Endodermal cell (in vitro differentiated cells): ENCODE data around the gene OTOF. TPM values are rescaled to one million over a fixed set of nuclear protein-coding genes. Genes with fewer than 3 reads are reported as not detected.

Experiments
- DNase-seq: peaks from one replicate; pipeline ENCODE4 v3.0.0-alpha.2; 2017
- H3K27ac ChIP-seq: 2 replicates; pipeline ENCODE4 v1.5.1; 2013; ENCODE audit warnings: mild to moderate bottlenecking, low read depth, low read length, moderate library complexity
- H3K27me3 ChIP-seq: 2 replicates; pipeline ENCODE4 v1.6.1; 2013; ENCODE audit warnings: mild to moderate bottlenecking, low read length, moderate library complexity; ENCODE audit not compliant: insufficient read depth, control insufficient read depth, poor library complexity, severe bottlenecking
- H3K36me3 ChIP-seq: 2 replicates; pipeline ENCODE4 v1.7.0; 2013; ENCODE audit warnings: mild to moderate bottlenecking, low read length, moderate library complexity; ENCODE audit not compliant: control insufficient read depth, insufficient read depth
- H3K4me1 ChIP-seq: one replicate; pipeline ENCODE4 v1.7.0; 2013; ENCODE audit warnings: low read length; ENCODE audit not compliant: control insufficient read depth, insufficient read depth
- H3K4me3 ChIP-seq: 2 replicates; pipeline ENCODE4 v1.5.1; 2013; ENCODE audit warnings: mild to moderate bottlenecking, low read length, moderate library complexity
- H3K9ac ChIP-seq: 2 replicates; pipeline ENCODE4 v1.6.1; 2013; ENCODE audit warnings: mild to moderate bottlenecking, low read length, moderate library complexity; ENCODE audit not compliant: poor library complexity, severe bottlenecking; ENCODE audit errors: extremely low read depth
- H3K9me3 ChIP-seq: 2 replicates; pipeline ENCODE4 v1.6.1; 2013; ENCODE audit warnings: mild to moderate bottlenecking, low read length, moderate library complexity; ENCODE audit not compliant: control insufficient read depth
- H3K27ac Mint-ChIP-seq: 2 replicates; pipeline ENCODE4 v1.8.0; 2020; ENCODE audit warnings: mixed read lengths
- H3K27me3 Mint-ChIP-seq: 2 replicates; pipeline ENCODE4 v1.8.0; 2021; ENCODE audit warnings: mild to moderate bottlenecking, mixed read lengths; ENCODE audit not compliant: insufficient read depth
- H3K36me3 Mint-ChIP-seq: 2 replicates; pipeline ENCODE4 v1.8.0; 2020; ENCODE audit warnings: low read depth, mixed read lengths
- H3K4me1 Mint-ChIP-seq: 2 replicates; pipeline ENCODE4 v1.8.0; 2020; ENCODE audit warnings: mixed read lengths
- H3K4me3 Mint-ChIP-seq: 2 replicates; pipeline ENCODE4 v1.8.0; 2020; ENCODE audit warnings: mild to moderate bottlenecking, moderate library complexity, mixed read lengths
- H3K9me3 Mint-ChIP-seq: 2 replicates; pipeline ENCODE4 v1.8.0; 2020; ENCODE audit warnings: mild to moderate bottlenecking, mixed read lengths
- WGBS, 2 experiments: methylation state at CpG; one replicate each; pipeline versions ENCODE4 v1.1.5 to v1.1.7; 2013; ENCODE audit warnings: missing lambda C conversion rate in 2 of 2, mixed read lengths in 1 of 2; ENCODE audit not compliant: insufficient coverage in 1 of 2, insufficient read length in 1 of 2; 5-methylcytosine and 5-hydroxymethylcytosine counted together
- total RNA-seq, 2 donors: library from RNA; stranded (reverse); fragmentation: NEBNext Ultra II Directional in 1 of 2; extraction: Animal tissue kit (Norgen Biotek cat#: 25700) in 1 of 2; gene quantifications; 2 replicates in 1 of 2; 3 replicates in 1 of 2; pipeline ENCODE4 v1.2.1, GENCODE V29; 2021
- TF ChIP-seq, protein P1 (sequence below): fragments of 200-600 bp; sonication (generic); conservative IDR thresholded peaks from 2 replicates; pipeline ENCODE4 v1.5.0; 2021; ENCODE audit warnings: antibody characterized with exemption, mild to moderate bottlenecking

The OTOF gene
- total RNA-seq, 2 donors from 2014 or later, result 1.1 to 1.2 TPM

DNA sequence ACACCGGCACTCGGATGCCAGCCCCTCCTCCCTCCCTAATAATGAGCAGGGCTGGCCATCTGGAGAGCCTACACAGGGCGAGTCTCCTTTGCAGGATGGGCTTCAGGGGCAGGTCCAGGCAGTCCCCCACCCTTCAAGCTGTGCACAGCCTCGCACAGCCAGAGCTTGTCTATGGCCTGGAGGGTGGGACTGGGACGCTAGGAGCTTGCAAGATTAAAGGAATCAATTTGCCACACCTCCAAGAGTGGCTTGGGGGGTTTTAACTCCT is 43.9 kb upstream of the OTOF start:
- WGBS, 2 experiments, result 75 to 78% methylated on average over 4 to 5 of the region's 5 CpGs
- no peak overlapping the region for H3K4me3 ChIP-seq
- DNase-seq, result no peak
- H3K4me3 Mint-ChIP-seq, result no peak overlapping the region
- no peaks in the 10 kb centered on the region for H3K9me3 Mint-ChIP-seq
- no peaks in the 10 kb centered on the region for H3K9me3 ChIP-seq
- no peaks in the 10 kb centered on the region for H3K36me3 Mint-ChIP-seq
- no peaks in the 10 kb centered on the region for H3K36me3 ChIP-seq
- peaks cover 3% of the 10 kb centered on the region for H3K27me3 Mint-ChIP-seq
- H3K27ac ChIP-seq, result no peak overlapping the region
- H3K4me1 Mint-ChIP-seq, result no peaks in the 10 kb centered on the region
- no peaks in the 10 kb centered on the region for H3K27me3 ChIP-seq
- no peak overlapping the region for H3K9ac ChIP-seq
- peak overlapping the region; percentile 23 for H3K27ac Mint-ChIP-seq
- TF ChIP-seq, protein P1, sequence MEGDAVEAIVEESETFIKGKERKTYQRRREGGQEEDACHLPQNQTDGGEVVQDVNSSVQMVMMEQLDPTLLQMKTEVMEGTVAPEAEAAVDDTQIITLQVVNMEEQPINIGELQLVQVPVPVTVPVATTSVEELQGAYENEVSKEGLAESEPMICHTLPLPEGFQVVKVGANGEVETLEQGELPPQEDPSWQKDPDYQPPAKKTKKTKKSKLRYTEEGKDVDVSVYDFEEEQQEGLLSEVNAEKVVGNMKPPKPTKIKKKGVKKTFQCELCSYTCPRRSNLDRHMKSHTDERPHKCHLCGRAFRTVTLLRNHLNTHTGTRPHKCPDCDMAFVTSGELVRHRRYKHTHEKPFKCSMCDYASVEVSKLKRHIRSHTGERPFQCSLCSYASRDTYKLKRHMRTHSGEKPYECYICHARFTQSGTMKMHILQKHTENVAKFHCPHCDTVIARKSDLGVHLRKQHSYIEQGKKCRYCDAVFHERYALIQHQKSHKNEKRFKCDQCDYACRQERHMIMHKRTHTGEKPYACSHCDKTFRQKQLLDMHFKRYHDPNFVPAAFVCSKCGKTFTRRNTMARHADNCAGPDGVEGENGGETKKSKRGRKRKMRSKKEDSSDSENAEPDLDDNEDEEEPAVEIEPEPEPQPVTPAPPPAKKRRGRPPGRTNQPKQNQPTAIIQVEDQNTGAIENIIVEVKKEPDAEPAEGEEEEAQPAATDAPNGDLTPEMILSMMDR, result no peak
- no peaks in the 10 kb centered on the region for H3K4me1 ChIP-seq

DNA sequence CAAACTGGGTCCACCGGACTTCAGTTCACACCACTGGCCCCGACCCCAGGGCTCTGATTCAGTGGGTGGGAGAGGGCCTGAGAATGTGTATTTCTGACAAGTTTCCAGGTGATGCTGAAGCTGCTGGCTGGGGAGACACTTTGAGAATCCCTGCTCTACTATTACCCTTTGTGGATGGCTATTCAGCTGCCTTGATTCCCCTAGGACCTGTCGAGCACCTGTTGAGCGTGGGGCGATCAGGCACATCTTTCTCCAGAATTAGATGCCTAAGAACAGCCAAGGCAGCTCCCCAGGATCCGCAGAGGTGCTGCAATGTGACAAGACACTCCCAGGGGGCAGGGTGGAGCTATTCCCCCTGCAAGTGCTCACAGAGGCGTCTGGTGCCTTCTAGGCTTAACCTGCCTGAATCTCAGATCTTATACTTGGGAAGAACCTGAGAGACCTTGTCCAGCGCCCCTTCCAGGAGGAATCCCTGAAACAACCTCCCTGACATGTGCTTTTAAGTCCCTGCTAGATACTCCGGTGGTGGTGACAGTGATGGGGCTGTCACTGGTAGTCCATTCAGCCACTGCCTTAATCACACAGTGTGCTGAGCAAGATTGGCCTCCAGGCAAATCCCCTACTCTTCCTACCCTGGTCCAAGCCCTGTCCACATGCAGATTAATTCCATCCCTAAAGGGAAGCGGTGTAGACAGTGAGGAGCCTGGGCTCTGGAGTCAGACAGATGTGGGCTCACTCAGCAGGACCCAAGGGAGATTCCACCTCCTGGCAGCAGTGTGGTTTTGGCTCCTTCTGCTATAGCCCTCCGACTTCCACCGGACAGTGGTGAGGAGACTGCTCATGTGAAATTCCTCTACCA is 43.4 kb upstream of the OTOF start:
- Histone ChIP-seq H3K9ac (no peak overlapping the region), H3K27ac (no peak overlapping the region), H3K9me3 (no peaks in the 10 kb centered on the region), H3K4me3 (no peak overlapping the region), H3K36me3 (no peaks in the 10 kb centered on the region), H3K4me1 (no peaks in the 10 kb centered on the region), H3K27me3 (no peaks in the 10 kb centered on the region)
- Mint-ChIP-seq H3K4me3 (no peak overlapping the region), H3K27ac (peak overlapping the region; percentile 23), H3K27me3 (peaks cover 3% of the 10 kb centered on the region), H3K36me3 (no peaks in the 10 kb centered on the region), H3K4me1 (no peaks in the 10 kb centered on the region), H3K9me3 (no peaks in the 10 kb centered on the region)
- TF ChIP-seq, protein P1, result peak; percentile 83
- DNase-seq, result peak; percentile 88
- WGBS, 2 experiments, result 74 to 79% methylated on average over 7 to 12 of the region's 12 CpGs

DNA sequence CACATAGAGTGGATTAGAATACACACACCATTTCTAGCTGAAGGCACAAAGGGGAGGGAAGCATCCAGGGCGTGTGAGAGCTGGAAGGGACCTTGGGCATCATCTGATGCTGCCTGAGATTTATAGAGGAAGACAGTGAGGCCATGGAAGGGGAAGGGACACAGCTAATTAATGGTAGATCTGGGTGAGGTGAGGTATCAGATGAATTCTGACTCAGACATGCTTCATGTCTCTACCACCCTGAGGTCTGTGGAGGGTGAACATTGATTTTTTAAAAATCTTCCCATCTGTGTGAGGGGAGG is 42.2 kb upstream of the OTOF start:
- Histone ChIP-seq H3K4me3 (no peak overlapping the region), H3K36me3 (no peaks in the 10 kb centered on the region), H3K9ac (no peak overlapping the region), H3K9me3 (no peaks in the 10 kb centered on the region), H3K4me1 (no peaks in the 10 kb centered on the region), H3K27ac (no peak overlapping the region), H3K27me3 (no peaks in the 10 kb centered on the region)
- WGBS, 2 experiments, result 86 to 100% methylated on average over 1 of the region's 1 CpG
- no peak overlapping the region for H3K4me3 Mint-ChIP-seq
- TF ChIP-seq, protein P1, result no peak
- no peaks in the 10 kb centered on the region for H3K9me3 Mint-ChIP-seq
- H3K4me1 Mint-ChIP-seq, result no peaks in the 10 kb centered on the region
- H3K36me3 Mint-ChIP-seq, result no peaks in the 10 kb centered on the region
- peaks cover 3% of the 10 kb centered on the region for H3K27me3 Mint-ChIP-seq
- no peak overlapping the region for H3K27ac Mint-ChIP-seq
- DNase-seq, result no peak
